Bone marrow (tissue), 2 donors: ENCODE measurements around the gene VIM.
"Not testable (repeated sequence)": the region's sequence is repeated elsewhere in the genome, so short reads cannot be mapped to it uniquely, and the experiment has no call there.

ENCODE experiments used
- DNase-seq, 2 donors: peaks; one replicate each; lab custom pipeline; 2025; lab: John Stamatoyannopoulos, UW

VIM gene

GRCh38 chr10:17256627-17257026 lies 28.6 kb downstream of the VIM start:
- DNase-seq: no peak

- peak; percentile 6 to 63 for DNase-seq
Measured at GRCh38 chr10:17257466-17258321, 29.7 kb downstream of the VIM start.

DNA sequence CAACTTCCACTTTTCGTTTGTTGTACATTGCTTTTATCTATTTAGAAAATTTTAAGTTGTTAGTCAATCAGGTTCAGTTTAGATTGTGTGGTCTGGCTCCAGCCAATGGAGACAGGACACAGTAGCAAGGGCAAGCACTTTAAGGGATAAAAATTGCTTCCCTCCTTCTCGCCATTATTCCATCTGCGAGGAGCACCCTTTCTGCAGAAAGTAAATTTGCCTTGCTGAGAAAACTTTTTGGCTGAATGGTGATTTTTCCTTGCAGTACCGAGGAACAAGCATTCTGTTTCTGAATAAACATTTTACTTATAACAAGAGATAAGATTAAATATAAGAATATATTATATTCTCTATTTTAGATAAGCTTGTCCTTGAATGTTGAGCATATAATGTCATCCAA lies 34.5 kb downstream of the VIM start:
- no peak for DNase-seq

- DNase-seq: no peak
Measured at GRCh38 chr10:17263580-17263979, 35.5 kb downstream of the VIM start.

- no peak for DNase-seq
Measured at GRCh38 chr10:17265468-17265867, 37.4 kb downstream of the VIM start.

GRCh38 chr10:17266549-17266948 lies 38.5 kb downstream of the VIM start:
- not testable (repeated sequence) for DNase-seq

DNA sequence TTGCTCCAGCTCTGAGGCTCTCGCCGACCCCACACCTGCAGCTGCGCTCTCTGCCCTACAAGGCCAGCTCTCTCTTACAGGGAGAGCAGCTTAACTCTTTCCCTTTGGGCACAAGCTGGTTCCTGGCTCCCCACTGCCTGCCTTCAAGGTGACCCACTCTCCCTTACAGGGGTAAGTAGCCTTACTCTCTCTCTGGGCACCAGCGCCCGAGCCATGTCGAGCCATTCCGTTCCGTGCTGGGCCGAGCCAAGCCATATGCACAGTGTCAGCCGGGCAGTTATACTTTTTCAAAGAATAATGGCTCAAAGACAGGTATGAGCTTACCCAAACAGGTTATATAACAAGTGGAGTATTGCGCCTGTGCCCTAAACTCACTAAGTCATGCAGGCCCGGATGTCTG lies 44.6 kb downstream of the VIM start:
- no peak for DNase-seq

DNA sequence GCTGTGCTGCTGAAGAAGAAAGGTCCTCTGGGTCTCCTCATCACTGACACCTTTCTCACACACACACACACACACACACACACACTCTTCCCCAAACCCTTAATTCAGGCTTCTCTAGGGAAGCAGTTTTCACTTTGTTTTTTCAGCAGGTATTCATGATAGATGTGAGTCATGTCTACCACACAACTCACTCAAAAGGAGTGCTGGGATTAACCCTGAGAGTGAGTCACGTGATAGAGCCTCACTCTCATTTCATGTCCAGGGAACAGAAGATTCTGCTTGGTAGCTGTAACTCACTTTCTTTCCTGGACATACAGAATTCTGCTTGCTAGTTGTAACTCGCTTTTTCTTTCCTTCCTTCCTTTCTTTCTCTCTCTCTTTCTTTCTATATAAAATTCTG lies 45.4 kb downstream of the VIM start:
- no peak for DNase-seq

DNA sequence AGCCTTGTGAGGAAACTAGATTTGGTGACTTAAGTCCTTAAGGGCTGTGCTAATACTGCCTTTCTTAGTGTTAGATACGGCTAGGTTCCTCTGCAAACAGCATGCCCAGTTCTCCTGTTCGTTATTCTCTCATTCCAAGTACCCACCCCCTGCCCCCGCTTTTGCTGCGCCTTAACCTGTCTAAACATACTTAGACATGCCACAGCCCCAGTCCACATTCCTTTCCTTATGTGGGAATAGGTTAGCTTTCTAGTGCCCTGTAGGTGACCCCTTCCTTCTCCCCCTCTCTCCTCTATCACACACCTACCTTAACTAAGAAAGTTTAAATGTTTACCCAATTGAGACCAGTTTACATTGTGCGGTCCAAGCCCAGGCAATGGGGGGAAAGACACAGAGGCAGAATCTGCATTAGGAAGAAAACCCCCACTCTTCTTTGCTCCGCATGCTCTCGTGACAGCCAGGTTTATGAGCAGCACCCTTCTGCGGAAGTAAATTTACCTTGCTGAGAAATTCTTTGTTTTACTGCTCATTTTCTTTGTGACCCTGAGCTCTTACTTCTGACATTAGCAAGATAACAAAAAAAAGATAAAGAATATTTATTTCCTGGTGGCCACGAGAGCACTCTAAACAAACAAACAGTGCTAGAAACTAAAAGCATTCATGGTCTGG lies 48.8 kb downstream of the VIM start:
- no peak for DNase-seq

GRCh38 chr10:17278607-17279240 lies 50.7 kb downstream of the VIM start:
- no peak for DNase-seq

GRCh38 chr10:17282311-17282710 lies 54.3 kb downstream of the VIM start:
- no peak for DNase-seq

- no peak for DNase-seq
Measured at GRCh38 chr10:17286562-17287550, 58.8 kb downstream of the VIM start.
